ENCODE data around the gene DHX29. TPM values are rescaled to one million over a fixed set of nuclear protein-coding genes. Genes with fewer than 3 reads are reported as not detected.

DHX29 gene
- total RNA-seq, 3 donors from 2014 or later = 28.3 to 40.1 (median 31.1) TPM

GRCh38 chr5:55316837-55317236 is 9.3 kb upstream of the DHX29 start:
- TF ChIP-seq POLR2AphosphoS5 (IDR thresholded peaks at IDR 0.05) (no peak), POLR2A (IDR thresholded peaks at IDR 0.05) (no peak)
- TF ChIP-seq, protein P1, sequence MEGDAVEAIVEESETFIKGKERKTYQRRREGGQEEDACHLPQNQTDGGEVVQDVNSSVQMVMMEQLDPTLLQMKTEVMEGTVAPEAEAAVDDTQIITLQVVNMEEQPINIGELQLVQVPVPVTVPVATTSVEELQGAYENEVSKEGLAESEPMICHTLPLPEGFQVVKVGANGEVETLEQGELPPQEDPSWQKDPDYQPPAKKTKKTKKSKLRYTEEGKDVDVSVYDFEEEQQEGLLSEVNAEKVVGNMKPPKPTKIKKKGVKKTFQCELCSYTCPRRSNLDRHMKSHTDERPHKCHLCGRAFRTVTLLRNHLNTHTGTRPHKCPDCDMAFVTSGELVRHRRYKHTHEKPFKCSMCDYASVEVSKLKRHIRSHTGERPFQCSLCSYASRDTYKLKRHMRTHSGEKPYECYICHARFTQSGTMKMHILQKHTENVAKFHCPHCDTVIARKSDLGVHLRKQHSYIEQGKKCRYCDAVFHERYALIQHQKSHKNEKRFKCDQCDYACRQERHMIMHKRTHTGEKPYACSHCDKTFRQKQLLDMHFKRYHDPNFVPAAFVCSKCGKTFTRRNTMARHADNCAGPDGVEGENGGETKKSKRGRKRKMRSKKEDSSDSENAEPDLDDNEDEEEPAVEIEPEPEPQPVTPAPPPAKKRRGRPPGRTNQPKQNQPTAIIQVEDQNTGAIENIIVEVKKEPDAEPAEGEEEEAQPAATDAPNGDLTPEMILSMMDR (IDR thresholded peaks at IDR 0.05) = no peak
- no peaks in the 10 kb centered on the region for H3K27me3 ChIP-seq
- H3K27ac ChIP-seq = no peak overlapping the region
- intact Hi-C loops (cut with DNase I; ENCODE audit: low total_unique reads) = no loop called here
- H3K4me1 ChIP-seq = no peaks in the 10 kb centered on the region
- no peak overlapping the region for H3K4me3 ChIP-seq
- no peaks in the 10 kb centered on the region for H3K36me3 ChIP-seq
- no peaks in the 10 kb centered on the region for H3K9me3 ChIP-seq
- DNase-seq (ENCODE audit: low spot score in 2 of 2) = no peak

DNA sequence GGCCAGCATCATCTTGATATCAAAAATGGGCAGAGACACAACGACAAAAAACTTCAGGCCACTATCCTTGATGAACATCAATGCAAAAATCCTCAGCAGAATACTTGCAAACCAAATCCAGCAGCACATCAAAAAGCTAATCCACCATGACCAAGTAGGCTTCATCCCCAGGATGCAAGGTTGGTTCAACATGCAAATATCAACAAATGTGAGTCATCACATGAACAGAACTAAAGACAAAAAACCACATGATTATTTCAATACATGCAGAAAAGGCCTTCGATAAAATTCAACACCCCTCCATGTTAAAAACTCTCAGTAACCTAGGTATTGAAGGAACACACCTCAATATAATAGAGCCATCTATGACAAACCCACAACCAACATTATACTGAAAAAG is 8.8 kb upstream of the DHX29 start:
- intact Hi-C loops (cut with DNase I; ENCODE audit: low total_unique reads) = no loop called here
- Histone ChIP-seq H3K27ac (no peak overlapping the region), H3K9me3 (no peaks in the 10 kb centered on the region), H3K27me3 (no peaks in the 10 kb centered on the region), H3K4me3 (no peak overlapping the region), H3K36me3 (no peaks in the 10 kb centered on the region), H3K4me1 (no peaks in the 10 kb centered on the region)
- no peak for TF ChIP-seq POLR2A (IDR thresholded peaks at IDR 0.05)
- TF ChIP-seq, protein P1 (IDR thresholded peaks at IDR 0.05) = no peak
- no peak for DNase-seq (ENCODE audit: low spot score in 2 of 2)

DNA sequence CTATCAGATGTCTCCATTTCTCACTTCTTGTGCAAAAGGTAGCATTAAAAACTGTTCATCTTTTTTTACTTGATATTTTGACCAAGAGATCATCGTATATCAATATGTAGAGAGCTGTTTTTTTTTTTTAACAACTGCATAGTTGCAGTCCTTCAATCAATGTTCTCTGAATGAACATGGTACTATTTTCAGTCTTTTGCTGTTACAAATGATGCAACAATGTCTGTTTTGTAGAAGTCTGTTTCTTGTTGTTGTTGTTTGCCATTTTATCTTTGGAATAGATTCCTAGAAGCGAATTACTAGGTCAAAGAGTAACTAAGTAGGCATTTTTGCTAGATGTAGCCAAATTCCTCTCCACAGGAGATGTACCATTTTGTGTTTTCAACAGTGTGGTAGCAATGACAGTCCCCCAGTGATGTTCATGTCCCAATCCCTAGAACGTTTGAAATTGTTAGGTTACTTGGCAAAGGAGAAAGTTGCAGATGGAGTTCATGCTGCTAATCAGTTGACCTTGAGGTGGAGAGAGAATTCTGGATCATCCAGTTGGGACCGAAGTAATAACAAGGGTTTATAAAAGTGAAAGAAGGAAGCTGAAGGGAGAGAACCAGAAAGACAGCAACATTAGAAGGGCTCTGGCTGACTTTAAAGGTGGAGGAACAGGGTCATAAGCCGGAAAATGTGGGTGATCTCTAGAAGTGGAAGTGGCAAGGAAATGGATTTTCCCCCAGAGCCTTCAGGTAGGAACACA is 6.5 kb upstream of the DHX29 start:
- H3K4me1 ChIP-seq = no peaks in the 10 kb centered on the region
- H3K27ac ChIP-seq = no peak overlapping the region
- no peaks in the 10 kb centered on the region for H3K36me3 ChIP-seq
- no peaks in the 10 kb centered on the region for H3K9me3 ChIP-seq
- DNase-seq (ENCODE audit: low spot score in 2 of 2) = no peak
- intact Hi-C loops (cut with DNase I; ENCODE audit: low total_unique reads) = no loop called here
- TF ChIP-seq POLR2AphosphoS5 (IDR thresholded peaks at IDR 0.05) (no peak), POLR2A (IDR thresholded peaks at IDR 0.05) (no peak)
- TF ChIP-seq, protein P1 (IDR thresholded peaks at IDR 0.05) = no peak
- H3K27me3 ChIP-seq = no peaks in the 10 kb centered on the region
- H3K4me3 ChIP-seq = no peak overlapping the region

- H3K36me3 ChIP-seq = no peaks in the 10 kb centered on the region
- H3K4me3 ChIP-seq = peak overlapping the region; percentile 70 to 86 (median 82)
- H3K9me3 ChIP-seq = no peaks in the 10 kb centered on the region
- H3K4me1 ChIP-seq = peaks cover 0 to 19% of the 10 kb centered on the region in 2 donors
- DNase-seq (ENCODE audit: low spot score in 2 of 2) = no peak
- H3K27ac ChIP-seq = peak overlapping the region; percentile 91 to 96
- intact Hi-C loops (cut with DNase I; ENCODE audit: low total_unique reads) = no loop called here
- no peak for TF ChIP-seq POLR2A (IDR thresholded peaks at IDR 0.05)
- TF ChIP-seq POLR2AphosphoS5 (IDR thresholded peaks at IDR 0.05) = no peak
- TF ChIP-seq, protein P1 (IDR thresholded peaks at IDR 0.05) = no peak
- H3K27me3 ChIP-seq = no peaks in the 10 kb centered on the region
These were observed 851 bp upstream of the DHX29 start for GRCh38 chr5:55308254-55308836.

GRCh38 chr5:55306641-55307382 is 682 bp downstream of the DHX29 start:
- intact Hi-C loops (cut with DNase I; ENCODE audit: low total_unique reads) = no loop called here
- peak overlapping the region; percentile 70 to 86 (median 82) for H3K4me3 ChIP-seq
- no peaks in the 10 kb centered on the region for H3K36me3 ChIP-seq
- no peaks in the 10 kb centered on the region for H3K27me3 ChIP-seq
- H3K4me1 ChIP-seq = peaks cover 0 to 19% of the 10 kb centered on the region in 2 donors
- peak overlapping the region; percentile 91 to 96 for H3K27ac ChIP-seq
- DNase-seq (ENCODE audit: low spot score in 2 of 2) = no peak
- TF ChIP-seq POLR2A (IDR thresholded peaks at IDR 0.05) (no peak), POLR2AphosphoS5 (IDR thresholded peaks at IDR 0.05) (no peak)
- TF ChIP-seq, protein P1 (IDR thresholded peaks at IDR 0.05) = no peak
- H3K9me3 ChIP-seq = no peaks in the 10 kb centered on the region
